ENCODE data around the gene NYAP2. TPM values are rescaled to one million over a fixed set of nuclear protein-coding genes. Genes with fewer than 3 reads are reported as not detected.

The NYAP2 gene
- total RNA-seq, 1 donor from 2014 or later = 0.06 TPM

DNA sequence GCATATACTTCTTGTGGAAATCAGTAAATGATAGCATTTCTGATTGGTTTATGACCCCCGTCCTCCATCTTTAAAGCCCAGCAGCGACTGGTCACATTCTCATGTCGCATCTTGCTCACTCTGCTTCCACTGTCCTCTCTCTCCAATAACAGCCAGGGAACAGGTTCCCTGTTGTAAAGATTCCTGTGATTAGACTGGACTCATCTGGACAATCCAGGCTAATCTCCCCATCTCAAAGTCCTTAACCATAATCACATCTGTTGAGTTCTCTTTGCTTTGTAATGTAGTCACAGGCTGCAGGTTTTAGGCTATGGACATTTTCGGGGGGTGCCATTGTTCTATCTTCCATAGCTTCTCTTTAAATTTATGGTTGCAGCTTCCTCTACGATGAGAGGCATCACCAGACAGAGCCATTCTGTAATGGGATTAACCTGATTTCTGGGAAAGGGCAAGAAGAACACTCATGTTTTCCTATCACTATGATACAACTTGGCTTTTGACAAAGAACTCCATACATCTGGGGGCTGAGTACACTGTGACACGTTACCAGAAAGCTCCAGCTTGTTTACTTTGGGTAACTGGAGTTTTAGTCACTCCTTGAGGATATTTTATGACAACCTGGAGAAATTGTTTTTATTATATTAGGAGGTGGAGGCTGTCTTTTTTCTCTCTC lies 159.0 kb downstream of the NYAP2 start:
- no peak for DNase-seq (ENCODE audit: low spot score)

DNA sequence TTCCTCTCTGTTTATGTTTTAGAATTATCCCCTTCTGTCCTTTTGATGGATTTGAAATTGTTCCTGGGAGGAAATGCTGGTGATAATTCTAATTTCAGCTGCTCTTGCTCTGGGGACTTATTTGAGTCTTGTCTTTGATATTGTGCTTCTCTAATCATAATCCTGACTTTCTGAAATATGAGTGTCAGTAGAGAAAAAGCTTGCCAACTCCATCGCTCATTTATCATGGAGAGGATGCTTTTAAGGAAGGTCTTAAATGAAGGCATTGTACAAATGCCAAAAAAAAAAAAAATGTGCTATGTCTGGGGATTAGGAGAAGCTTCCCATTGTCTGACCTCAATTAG lies 159.5 kb downstream of the NYAP2 start:
- no peak for DNase-seq (ENCODE audit: low spot score)

DNA sequence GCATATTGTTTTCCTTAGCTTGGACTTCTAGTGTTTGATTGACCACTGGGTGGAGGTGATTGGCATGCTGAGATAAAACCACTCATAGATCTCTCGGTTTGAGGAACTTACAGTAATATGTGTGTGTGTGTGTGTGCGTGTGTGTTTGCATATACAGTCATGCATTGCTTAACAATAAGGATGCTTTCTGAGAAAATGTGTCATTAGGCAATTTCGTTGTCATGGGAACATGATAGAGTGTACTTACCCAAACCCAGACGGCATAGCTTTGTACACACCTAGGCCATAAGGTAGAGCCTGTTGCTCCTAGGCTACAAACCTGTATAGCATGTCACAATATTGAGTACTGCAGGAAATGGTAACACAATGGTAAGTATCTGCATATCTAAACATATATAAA lies 167.3 kb downstream of the NYAP2 start:
- DNase-seq (ENCODE audit: low spot score) = no peak

DNA sequence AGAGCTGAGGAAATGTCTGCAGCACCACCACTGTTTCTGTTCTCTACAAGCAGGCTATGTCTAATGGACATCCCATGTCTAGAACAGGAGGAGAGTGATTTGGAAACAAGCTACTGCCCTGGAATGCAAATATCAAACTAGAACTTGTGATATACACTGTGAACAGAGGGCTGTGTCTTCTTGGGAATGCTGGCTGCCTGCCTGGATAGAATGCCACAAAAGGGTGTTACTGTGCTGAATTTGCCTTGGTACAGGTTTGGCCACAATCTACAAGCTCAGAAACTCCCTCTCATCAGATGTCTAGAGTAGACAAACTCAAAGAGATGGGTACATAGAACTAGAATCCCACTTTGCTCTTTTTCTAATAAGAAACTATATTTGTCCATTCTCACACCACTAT lies 170.5 kb downstream of the NYAP2 start:
- DNase-seq (ENCODE audit: low spot score) = no peak

DNA sequence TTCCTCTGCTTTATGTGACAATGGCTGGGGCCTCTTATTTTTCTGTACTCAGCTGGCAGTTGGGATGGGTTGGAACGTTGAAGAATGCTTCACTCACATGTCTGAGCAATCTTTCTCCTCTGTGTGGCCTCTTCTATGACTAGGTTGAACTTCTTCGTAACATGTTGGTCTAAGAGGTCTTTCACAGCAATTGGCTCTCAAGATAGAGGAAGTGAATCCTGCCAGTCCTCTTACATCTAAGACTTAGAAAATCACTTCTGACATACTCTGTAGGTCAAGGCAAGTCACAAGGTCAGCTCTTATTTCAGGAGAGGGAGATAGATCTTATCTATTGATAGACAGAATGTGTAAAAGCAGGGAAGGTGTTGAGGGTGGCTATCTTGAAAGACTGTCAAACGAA lies 174.1 kb downstream of the NYAP2 start:
- DNase-seq (ENCODE audit: low spot score) = no peak

DNA sequence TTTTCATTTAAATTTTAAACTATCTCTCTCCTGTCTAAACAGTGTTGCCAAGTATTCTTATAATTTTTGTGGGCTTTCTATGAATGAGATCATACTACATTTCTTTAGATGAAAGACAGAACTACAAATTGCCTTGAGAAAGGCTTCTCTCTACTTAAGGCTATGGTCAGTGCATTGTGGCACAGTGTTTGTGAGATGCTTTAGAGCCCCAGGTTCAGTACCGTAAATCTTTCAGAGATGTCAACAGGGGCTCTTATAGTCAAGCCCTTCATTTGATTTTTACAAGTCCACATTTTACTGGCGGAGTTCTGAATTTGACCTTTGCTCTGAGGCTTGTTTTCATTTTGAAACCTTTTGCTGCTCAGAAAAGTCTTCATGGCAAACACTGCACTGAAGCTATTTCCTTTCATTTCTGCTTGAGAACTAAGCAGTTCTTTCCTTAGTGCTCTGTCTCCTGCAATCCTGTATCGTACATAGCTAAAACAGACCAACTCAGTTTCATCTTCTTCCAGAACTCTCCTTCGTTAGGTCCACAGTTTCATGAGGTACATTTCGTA lies 175.2 kb downstream of the NYAP2 start:
- DNase-seq (ENCODE audit: low spot score) = no peak

DNA sequence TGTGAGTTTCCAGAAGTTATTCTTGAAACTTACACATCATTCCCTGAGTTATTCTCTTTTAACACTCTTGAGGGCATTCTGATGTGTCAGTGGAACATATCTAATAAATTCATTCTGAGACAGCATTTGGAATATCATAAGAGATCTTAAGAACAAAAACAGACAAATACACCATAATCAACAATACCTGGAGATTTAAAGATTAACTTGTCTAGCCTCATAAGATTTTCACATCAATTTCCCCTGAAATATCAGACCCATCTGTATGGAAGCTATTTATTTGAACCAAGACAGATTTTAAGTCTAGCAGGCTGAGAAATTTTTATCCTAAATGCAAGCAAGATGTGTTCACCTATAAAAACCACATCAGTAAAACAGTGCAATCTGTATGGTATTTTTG lies 181.6 kb downstream of the NYAP2 start:
- DNase-seq (ENCODE audit: low spot score) = no peak

DNA sequence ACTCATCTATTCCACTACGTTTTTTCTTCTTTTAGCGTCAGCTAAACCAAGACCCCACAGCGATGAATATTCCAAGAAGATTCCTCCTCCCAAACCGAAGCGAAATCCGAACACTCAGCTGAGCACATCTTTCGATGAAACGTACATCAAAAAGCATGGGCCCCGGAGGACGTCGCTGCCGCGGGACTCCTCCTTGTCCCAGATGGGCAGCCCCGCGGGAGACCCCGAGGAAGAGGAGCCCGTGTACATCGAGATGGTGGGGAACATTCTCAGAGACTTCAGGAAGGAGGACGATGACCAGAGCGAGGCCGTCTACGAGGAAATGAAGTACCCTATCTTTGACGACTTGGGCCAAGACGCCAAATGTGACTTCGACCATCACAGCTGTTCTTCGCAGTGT lies 182.4 kb downstream of the NYAP2 start:
- no peak for DNase-seq (ENCODE audit: low spot score)

DNA sequence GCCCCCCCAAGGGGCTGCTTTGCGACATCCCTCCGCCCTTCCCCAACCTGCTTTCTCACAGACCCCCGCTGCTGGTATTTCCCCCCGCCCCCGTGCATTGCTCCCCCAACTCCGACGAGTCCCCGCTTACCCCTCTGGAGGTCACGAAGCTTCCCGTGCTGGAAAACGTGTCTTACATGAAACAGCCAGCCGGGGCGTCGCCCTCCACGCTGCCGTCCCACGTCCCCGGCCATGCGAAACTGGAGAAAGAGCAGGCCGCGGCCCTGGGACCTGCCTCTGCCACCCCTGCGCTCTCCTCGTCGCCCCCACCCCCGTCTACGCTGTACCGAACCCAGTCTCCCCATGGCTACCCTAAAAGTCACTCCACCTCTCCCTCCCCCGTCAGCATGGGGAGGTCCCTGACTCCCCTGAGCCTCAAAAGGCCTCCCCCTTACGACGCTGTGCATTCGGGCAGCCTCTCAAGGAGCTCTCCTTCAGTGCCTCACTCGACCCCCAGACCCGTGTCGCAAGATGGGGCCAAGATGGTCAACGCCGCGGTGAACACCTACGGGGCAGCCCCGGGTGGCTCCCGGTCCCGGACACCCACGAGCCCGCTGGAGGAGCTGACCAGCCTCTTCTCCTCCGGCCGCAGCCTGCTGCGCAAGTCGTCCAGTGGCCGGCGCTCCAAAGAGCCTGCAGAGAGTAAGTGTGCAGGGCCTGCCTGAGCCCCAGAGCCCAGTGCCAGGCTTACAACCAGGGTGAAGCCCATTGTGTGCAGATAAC lies 183.0 kb downstream of the NYAP2 start:
- DNase-seq (ENCODE audit: low spot score) = no peak

DNA sequence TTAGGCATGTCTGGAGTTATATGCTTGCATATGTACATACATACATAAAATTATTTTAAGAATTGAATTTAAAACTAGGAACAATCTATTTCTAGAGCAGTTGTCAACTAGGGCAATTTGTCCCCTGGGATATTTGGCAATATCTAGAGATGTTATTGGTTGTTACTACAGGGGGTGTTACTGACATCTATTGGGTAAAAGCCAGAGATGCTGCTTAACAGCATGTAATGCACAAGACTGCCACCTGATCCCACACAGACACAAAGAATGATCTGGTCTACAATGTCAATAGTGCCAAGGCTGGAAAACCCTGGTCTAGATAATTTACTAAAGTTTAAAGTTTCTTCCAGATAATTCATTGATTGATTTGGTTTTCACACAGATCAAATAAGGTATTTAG lies 185.3 kb downstream of the NYAP2 start:
- DNase-seq (ENCODE audit: low spot score) = no peak

DNA sequence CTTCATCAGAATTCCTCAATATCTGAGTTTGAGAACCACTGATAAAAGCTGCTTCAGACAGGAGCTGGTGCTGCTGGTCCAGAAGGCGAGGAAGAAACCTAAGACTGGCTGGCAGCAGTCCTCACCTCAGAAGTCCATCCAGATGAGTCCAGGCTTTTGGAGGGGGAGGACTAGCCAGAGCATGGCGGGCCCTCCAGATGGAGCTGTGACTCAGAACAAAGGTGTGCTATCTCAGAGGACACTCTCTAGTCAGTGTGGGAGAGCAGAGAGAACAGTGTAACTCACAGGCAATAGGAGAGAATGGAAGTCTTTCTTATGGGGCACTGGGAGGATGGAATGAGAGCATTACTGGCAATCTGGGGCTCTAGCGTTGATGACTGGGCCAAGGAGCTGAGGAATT lies 191.4 kb downstream of the NYAP2 start:
- no peak for DNase-seq (ENCODE audit: low spot score)

DNA sequence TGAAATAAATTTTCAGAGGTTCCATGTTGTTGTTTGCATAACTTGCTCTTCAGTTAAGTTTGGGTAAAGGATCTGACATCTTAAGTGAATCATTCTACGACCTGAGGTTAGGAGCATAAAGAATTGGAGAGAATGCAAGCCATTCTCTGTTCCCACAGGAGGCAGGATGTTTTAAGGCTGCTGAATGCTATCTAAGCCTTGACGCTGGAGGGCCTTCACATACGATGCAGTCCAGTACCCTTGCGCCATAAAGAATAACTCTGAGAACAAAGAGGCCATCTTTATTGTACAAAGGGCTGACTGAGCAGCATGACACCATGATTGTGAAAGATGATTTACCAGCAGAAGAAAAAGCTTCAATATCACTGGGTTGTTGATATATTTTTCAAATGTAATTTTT lies 198.4 kb downstream of the NYAP2 start:
- no peak for DNase-seq (ENCODE audit: low spot score)

DNA sequence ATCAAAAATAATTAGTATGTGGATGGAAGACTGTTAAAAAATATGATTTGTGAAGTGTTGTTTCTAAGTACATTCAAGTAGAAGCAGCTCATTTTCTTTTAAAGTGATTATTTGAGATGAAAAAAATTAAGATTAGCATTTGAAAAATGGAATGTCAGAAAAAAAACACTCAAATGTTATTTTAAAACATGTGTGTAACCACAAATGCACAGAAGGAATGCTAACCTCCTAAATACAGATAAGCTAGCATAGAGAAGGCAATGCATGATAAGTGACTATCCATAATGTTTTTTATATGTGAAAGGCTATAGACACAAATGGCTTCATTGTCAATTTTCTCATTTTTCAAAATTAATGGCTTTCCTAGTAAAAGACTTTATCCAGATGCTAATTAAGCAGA lies 198.9 kb downstream of the NYAP2 start:
- no peak for DNase-seq (ENCODE audit: low spot score)

DNA sequence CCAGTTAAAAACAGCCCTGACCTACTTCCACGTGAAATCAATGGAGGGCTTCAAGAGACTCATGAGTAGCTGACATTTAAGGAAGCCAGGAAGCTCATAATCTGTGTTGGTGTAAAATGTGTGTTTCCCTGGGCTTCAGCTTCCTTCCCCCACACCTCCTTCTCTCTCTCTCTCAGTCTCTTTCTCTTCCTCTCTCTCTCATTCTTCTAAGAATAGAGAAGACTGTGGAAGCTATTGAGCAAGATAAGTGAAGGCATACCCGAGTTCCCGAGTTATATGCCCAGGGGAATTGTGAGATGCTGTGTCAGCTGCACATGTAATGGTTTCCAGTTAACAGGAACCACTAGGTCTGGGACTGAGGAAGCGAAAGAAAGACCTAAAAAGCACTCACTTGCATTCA lies 199.4 kb downstream of the NYAP2 start:
- DNase-seq (ENCODE audit: low spot score) = no peak

DNA sequence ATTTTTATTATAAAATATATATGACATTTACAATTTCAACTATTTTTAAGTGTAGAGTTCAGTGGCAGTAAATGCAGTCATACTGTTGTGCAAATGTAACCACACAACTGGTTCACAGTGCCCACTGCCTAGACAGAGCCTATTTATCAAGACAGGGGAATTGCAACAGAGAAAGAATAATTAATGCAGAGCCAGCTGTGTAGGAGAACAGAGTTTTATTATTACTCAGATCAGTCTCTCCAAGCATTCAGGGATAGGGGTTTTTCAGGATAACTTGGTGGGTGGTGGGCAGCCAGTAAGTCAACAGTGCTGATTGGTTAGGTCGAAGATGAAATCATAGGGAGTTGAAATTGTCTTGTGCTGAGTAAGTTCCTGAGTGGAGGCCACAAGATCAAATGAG lies 200.3 kb downstream of the NYAP2 start:
- DNase-seq (ENCODE audit: low spot score) = no peak

DNA sequence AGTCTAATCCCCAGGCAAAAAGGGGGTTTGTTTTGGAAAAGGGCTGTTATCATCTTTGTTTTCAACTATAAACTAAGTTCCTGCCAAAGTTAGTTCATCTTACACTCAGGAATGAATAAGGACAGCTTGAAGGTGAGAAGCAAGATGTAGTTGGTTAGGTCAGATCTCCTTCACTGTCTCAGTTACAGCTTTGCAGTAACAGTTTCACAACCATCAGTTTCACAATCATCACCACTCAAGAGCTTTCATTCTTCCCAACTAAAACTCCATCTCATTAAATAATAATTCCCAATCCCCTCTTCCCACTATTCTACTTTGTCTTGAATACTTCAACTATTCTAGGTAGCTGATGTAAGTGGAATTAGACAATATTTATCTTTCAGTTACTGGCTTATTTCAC lies 200.9 kb downstream of the NYAP2 start:
- DNase-seq (ENCODE audit: low spot score) = no peak

DNA sequence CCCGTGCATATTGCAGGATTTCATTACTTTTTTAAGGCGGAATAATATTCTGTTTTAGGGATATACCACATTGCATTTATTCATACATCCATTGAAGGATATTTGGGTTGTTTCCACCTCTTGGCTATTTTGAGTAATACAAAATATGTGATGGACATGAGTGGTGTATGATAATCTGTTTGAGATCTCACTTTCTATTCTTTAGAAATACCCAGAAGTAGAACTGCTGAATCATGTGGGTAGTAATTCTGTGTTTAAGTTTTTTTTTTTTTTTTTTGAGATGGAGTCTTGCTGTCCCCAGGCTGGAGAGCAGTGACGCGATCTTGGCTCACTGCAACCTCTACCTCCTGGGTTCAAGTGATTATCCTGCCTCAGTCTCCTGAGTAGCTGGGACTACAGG lies 201.4 kb downstream of the NYAP2 start:
- DNase-seq (ENCODE audit: low spot score) = no peak

DNA sequence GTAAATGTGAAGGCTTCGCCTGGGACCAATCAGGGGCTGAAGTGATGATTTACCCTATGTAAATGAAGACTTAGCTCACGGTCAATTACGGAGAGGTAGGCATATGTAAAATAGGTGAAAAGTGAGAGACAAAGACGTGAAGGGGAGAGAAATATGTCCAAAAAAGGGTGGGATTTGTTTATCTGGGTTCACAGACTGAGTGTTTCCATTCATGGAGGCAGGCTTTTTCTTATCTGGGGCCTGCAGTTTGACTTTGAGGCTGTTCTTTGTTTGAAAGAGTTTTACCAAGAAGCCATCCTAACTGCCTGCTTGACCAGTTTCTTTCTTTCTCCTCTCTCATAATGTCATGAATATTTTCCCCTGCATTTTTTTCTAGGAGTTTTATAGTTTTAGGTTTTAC lies 202.7 kb downstream of the NYAP2 start:
- no peak for DNase-seq (ENCODE audit: low spot score)

DNA sequence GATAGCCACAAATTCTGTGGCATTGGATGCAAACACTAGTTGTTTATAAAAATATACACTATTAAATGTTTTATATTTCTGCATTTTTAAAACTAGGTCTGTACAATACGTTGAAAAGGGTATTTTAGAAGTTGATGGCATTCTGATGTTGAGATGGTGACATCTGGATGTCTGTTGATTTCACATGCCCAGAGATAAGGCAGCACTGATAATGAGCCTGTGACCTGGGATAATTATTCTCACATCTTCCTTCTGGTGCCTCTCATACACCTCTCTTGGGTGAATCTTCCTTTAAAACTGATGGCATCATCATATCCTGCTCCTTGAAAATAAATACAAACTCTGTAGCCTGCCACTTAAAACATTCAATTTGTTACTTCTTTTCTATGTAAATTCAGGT lies 208.6 kb downstream of the NYAP2 start:
- DNase-seq (ENCODE audit: low spot score) = no peak

DNA sequence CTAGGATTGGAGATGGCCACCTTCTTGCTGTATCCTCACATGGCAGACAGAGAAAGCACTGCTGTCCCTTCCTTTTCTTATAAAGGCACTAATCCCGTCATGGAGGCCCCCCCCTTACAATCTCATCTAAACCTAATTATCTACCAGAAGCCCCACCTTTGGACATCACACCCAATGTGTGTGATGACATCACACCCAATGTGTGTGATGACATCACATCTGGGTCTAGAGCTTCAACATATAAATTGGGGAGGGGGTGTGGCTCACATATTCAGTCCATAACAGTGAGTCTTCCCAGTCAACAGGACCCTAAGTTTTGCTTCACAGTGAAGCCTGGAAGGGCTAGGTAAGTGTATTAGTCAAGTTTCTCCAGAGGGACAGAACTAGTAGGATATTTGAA lies 213.1 kb downstream of the NYAP2 start:
- DNase-seq (ENCODE audit: low spot score) = no peak

DNA sequence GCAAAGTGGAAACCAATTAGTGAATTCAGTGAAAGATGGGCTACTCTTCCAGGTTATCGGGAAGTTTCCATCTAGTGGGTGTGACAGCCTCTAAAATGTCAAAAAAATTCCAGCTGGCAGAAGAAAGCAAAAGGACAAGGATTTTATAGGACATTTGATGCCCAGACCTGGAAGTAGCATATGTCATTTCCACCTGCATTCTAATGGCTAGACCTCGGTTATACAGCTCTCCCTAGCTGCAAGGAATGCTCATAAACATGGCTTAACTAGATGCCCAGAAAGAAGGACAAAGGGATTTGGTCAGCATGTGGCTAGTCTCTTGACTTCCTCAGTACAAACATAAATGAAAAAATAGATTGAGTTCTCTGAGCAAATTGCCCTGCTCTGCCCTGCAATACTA lies 215.4 kb downstream of the NYAP2 start:
- no peak for DNase-seq (ENCODE audit: low spot score)

DNA sequence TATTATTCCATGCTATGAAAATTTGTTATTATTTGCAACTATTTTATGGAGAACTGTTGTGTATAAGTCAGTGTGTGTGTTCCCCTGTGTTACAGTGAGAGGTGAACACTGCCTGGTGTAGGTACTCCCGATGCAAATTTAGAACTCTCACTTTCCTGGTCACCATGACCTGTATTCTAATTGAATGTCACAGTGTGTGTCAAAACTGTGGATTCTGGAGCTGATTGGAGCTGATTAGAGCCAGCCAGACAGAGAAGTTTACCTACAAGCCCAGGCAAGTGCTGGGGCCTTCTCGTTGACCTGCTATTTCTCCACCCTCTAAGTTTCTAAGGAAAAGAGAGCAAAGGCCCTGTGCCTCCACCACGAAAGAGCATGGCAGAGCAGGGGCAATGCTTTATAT lies 216.0 kb downstream of the NYAP2 start:
- no peak for DNase-seq (ENCODE audit: low spot score)

DNA sequence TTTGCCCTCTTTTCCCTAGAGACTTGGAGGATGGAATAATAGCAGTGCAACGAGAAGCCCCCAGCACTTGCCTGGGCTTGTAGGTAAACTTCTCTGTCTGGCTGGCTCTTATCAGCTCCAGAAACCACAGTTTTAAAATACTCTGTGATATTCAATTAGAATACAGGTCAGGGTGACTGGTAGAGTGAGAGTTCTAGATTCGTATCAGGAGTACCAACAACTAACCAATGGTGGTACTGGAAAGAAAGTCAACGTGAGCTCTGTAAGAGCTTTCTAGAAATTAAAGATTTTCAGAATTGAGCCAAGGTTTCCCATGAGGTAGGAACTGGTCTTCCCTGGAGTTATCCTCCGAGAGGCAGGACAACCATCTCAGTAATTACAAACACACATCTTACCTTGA lies 216.9 kb downstream of the NYAP2 start:
- DNase-seq (ENCODE audit: low spot score) = no peak

DNA sequence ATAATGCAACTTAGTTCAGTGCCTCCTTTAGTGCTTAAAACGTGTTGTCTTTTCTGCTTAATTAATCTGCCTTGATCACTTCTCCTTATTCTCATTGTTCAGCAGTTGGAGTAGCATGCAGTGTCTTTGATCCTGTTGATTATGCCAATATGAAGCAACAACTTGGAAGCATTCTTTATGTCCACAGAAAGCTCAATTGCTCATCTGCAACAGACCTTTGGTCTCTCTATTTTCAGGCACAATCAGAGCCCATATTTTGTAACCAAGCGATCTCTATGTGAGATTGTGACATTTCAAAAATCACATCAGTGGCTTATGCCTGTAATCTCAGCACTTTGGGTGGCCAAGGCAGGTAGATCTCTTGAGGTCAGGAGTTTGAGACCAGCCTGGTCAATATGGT lies 217.3 kb downstream of the NYAP2 start:
- no peak for DNase-seq (ENCODE audit: low spot score)

Measured in mucosa of gallbladder (tissue), 1 donor.